ENCODE data around the gene TNK2.

DNA sequence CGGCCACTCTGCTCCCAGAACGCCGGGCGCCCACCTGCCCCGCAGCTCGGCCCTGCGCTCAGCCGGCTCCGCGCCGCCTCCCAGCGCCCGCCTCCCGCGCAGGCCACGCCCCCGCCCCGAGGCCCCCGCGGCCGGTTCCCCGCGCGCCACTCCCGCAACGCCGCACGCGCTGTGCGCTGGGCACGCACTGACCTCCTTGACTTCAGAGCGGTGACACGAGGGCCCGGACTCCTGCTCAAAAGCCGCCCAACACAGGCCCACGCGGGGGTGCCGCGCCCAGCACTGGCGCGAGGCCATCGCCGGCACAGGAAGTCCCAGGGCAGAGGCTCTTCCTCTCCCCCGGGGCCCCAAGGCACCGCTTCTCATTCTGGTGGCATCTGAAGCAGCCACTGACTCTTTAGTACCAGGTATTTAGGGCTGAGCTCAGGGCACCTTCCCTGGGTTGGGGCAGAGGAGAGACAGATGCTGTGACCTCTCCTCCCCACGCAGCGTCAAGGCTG lies 12.4 kb downstream of the TNK2 start:
- no peak for TF ChIP-seq ZNF18 (tag by site-specific recombination; IDR thresholded peaks at IDR 0.05)
- no peak for TF ChIP-seq CTCF (tag by site-specific recombination; IDR thresholded peaks at IDR 0.05)
- TF ChIP-seq ZNF324 (tag by site-specific recombination; IDR thresholded peaks at IDR 0.05): no peak
- TF ChIP-seq SCRT1 (tag by site-specific recombination; IDR thresholded peaks at IDR 0.05; ENCODE audit: borderline replicate concordance): no peak

Data from HEK293 (cell line).